Measurements from ENCODE around the gene IL12RB1.

Gene IL12RB1

GRCh38 chr19:18074192-18074591, 12.5 kb downstream of the IL12RB1 start:
- TF ChIP-seq HDGF (IDR thresholded peaks at IDR 0.05; ENCODE audit: borderline replicate concordance) (no peak), ELF4 (IDR thresholded peaks at IDR 0.05) (no peak), ARNT (IDR thresholded peaks at IDR 0.05) (no peak), L3MBTL2 (conservative IDR thresholded peaks at IDR 0.05) (no peak), SUZ12 (IDR thresholded peaks at IDR 0.05) (no peak), LEF1 (IDR thresholded peaks at IDR 0.05; ENCODE audit: borderline replicate concordance) (no peak)
- CTCF ChIA-PET, result no interaction called here
- POLR2A ChIA-PET, result no interaction called here
- no peak for DNase-seq (ENCODE audit: extremely low spot score)

DNA sequence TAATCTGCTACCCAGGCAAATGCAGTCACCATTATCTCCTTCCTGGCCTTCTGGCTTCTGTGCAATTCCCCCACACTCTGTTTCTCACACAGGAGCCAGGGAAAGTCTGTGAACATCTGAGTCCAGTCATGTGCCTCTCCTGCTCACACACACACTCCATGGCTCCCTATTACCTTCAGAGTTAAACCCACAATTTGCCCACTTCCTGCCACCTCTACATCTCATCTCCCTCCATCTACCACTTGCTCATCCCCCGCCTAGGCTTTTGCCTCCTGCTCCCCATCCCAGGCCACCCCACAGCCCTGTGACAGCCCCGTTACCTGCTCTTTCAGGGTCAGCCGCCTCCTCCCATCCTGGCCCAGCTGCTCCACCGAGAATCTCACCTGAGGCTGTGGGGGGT, 13.5 kb downstream of the IL12RB1 start:
- CTCF ChIA-PET, result no interaction called here
- TF ChIP-seq PKNOX1 (IDR thresholded peaks at IDR 0.05) (no peak), TARDBP (IDR thresholded peaks at IDR 0.05) (no peak)
- POLR2A ChIA-PET, result no interaction called here
- no peak for DNase-seq (ENCODE audit: extremely low spot score)

DNA sequence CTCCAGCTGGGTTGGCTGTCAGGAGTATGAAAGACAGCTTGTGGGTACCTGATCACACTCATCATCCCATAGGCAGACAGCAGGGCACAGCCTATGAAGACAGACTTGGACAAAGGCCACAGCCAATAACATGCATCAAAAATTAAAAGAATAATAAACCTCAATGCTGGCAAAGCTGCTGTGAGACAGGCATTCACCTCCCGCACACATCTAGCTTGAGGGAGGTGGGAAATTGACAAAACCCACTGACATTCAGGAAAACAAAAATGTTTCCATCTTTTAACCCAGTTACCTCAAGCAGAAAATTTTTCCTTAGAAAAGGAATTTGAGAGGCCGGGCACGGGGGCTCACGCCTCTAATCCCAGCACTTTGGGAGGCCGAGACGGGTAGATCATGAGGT, 14.4 kb downstream of the IL12RB1 start:
- TF ChIP-seq TARDBP (IDR thresholded peaks at IDR 0.05), result no peak
- CTCF ChIA-PET, result no interaction called here
- DNase-seq (ENCODE audit: extremely low spot score), result no peak
- POLR2A ChIA-PET, result no interaction called here

GRCh38 chr19:18070181-18070580, 16.6 kb downstream of the IL12RB1 start:
- CTCF ChIA-PET, result interaction anchor here (0.6 kb wide), 1 partner anchor 805 kb away, joined by 3 read pairs; no protein-coding TSS in a partner anchor
- TF ChIP-seq ELF4 (IDR thresholded peaks at IDR 0.05) (no peak), TARDBP (IDR thresholded peaks at IDR 0.05) (no peak), L3MBTL2 (conservative IDR thresholded peaks at IDR 0.05) (no peak), SUZ12 (IDR thresholded peaks at IDR 0.05) (no peak), FOXM1 (IDR thresholded peaks at IDR 0.05; ENCODE audit: borderline replicate concordance) (no peak)
- POLR2A ChIA-PET, result no interaction called here
- DNase-seq (ENCODE audit: extremely low spot score), result no peak

- ChIA-PET CTCF (no interaction called here), POLR2A (no interaction called here)
- TF ChIP-seq ELF4 (IDR thresholded peaks at IDR 0.05) (no peak), CTBP1 (IDR thresholded peaks at IDR 0.05; ENCODE audit: borderline replicate concordance) (no peak)
- no peak for DNase-seq (ENCODE audit: extremely low spot score)
These were observed 17.4 kb downstream of the IL12RB1 start for GRCh38 chr19:18069383-18069782.

- ChIA-PET POLR2A (no interaction called here), CTCF (no interaction called here)
- no peak for DNase-seq (ENCODE audit: extremely low spot score)
- TF ChIP-seq FOXA1 (IDR thresholded peaks at IDR 0.05) (no peak), TARDBP (IDR thresholded peaks at IDR 0.05) (no peak), PKNOX1 (IDR thresholded peaks at IDR 0.05) (no peak), SP1 (IDR thresholded peaks at IDR 0.05) (no peak), CTBP1 (IDR thresholded peaks at IDR 0.05; ENCODE audit: borderline replicate concordance) (no peak), L3MBTL2 (conservative IDR thresholded peaks at IDR 0.05) (no peak), BHLHE40 (IDR thresholded peaks at IDR 0.05; ENCODE audit: borderline replicate concordance) (no peak), ELF4 (IDR thresholded peaks at IDR 0.05) (no peak), LEF1 (IDR thresholded peaks at IDR 0.05; ENCODE audit: borderline replicate concordance) (no peak), FOXM1 (IDR thresholded peaks at IDR 0.05; ENCODE audit: borderline replicate concordance) (no peak), FOXK2 (IDR thresholded peaks at IDR 0.05) (no peak), ARNT (IDR thresholded peaks at IDR 0.05) (no peak), HDGF (IDR thresholded peaks at IDR 0.05; ENCODE audit: borderline replicate concordance) (no peak), SUZ12 (IDR thresholded peaks at IDR 0.05) (no peak), ZNF384 (IDR thresholded peaks at IDR 0.05) (no peak), NFRKB (IDR thresholded peaks at IDR 0.05) (no peak)
These were observed 18.3 kb downstream of the IL12RB1 start for GRCh38 chr19:18068395-18068794.

GRCh38 chr19:18065173-18065495, 21.6 kb downstream of the IL12RB1 start:
- DNase-seq (ENCODE audit: extremely low spot score), result no peak

DNA sequence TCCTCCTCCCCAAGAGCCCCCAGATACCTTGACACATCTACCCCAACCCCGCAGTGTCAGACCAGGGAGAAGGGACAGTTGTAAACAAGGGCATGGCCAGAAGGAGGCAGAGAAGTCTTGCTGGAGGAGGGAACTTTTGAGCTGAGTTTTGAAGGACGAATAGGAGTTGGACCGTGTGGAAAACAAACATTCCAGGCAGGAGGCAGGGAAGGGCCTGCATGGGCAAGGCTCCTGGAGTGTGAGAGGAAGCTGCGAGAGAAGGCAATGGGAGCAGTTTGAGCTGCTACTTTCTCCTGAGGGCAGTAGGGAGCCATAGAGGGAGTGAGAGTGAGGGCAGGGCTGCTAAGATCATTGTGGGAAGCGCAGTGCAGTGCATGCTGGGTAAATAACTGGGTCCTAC, 23.3 kb downstream of the IL12RB1 start:
- CTCF ChIA-PET, result interaction anchor here (0.6 to 2.2 kb wide), 10 partner anchors 19 to 389 kb away, joined by 3 to 14 read pairs (median 3); no protein-coding TSS in a partner anchor
- DNase-seq (ENCODE audit: extremely low spot score), result peak; percentile 58
- POLR2A ChIA-PET, result interaction anchor here (1.1 to 1.2 kb wide), 2 partner anchors 131 to 218 kb away, joined by 3 read pairs; partner anchors contain the start of gene JUND
- TF ChIP-seq ZNF384 (IDR thresholded peaks at IDR 0.05) (no peak), SUZ12 (IDR thresholded peaks at IDR 0.05) (no peak)

More at GRCh38 chr19:18065173-18065495, 21.6 kb downstream of the IL12RB1 start:
- no peak for TF ChIP-seq TARDBP (IDR thresholded peaks at IDR 0.05)
- no peak for TF ChIP-seq NFRKB (IDR thresholded peaks at IDR 0.05)
- no peak for TF ChIP-seq SP1 (IDR thresholded peaks at IDR 0.05)
- no peak for TF ChIP-seq CTBP1 (IDR thresholded peaks at IDR 0.05; ENCODE audit: borderline replicate concordance)
- TF ChIP-seq LEF1 (IDR thresholded peaks at IDR 0.05; ENCODE audit: borderline replicate concordance), result no peak
- no peak for TF ChIP-seq HDGF (IDR thresholded peaks at IDR 0.05; ENCODE audit: borderline replicate concordance)
- no peak for TF ChIP-seq SUZ12 (IDR thresholded peaks at IDR 0.05)
- CTCF ChIA-PET, result interaction anchor here (0.7 to 0.8 kb wide), 2 partner anchors 36 to 121 kb away, joined by 3 read pairs; no protein-coding TSS in a partner anchor
- POLR2A ChIA-PET, result interaction anchor here (1.0 kb wide), 1 partner anchor 139 kb away, joined by 3 read pairs; the partner anchor contains the start of gene RAB3A

DNA sequence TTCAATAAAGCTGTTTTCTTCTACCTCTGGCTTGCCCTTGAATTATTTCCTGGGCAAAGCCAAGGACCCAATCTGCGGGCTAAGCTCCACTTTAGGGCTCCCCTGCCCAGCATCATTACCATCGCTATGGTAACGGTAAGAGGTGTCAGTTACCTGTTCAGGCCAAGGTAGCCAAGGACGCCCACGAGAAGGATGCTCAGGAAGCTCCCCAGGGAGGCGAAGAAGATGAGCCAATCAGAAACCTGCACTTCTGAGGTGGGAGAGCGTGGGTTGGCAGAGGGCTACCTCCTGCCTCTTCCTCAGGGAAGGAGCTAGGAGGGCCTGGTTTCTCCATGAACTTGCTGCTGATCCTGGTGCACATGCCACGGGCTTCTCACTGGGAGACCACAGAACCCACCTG, 24.7 kb downstream of the IL12RB1 start:
- ChIA-PET CTCF (interaction anchor here (1.0 kb wide), 1 partner anchor 106 kb away, joined by 3 read pairs; no protein-coding TSS in a partner anchor), POLR2A (no interaction called here)
- DNase-seq (ENCODE audit: extremely low spot score), result no peak
- no peak for TF ChIP-seq SP1 (IDR thresholded peaks at IDR 0.05)
- TF ChIP-seq FOXM1 (IDR thresholded peaks at IDR 0.05; ENCODE audit: borderline replicate concordance), result no peak
- TF ChIP-seq ZNF384 (IDR thresholded peaks at IDR 0.05), result no peak
- no peak for TF ChIP-seq BHLHE40 (IDR thresholded peaks at IDR 0.05; ENCODE audit: borderline replicate concordance)
- TF ChIP-seq FOXA1 (IDR thresholded peaks at IDR 0.05), result no peak
- no peak for TF ChIP-seq CTBP1 (IDR thresholded peaks at IDR 0.05; ENCODE audit: borderline replicate concordance)
- no peak for TF ChIP-seq HDGF (IDR thresholded peaks at IDR 0.05; ENCODE audit: borderline replicate concordance)
- TF ChIP-seq LEF1 (IDR thresholded peaks at IDR 0.05; ENCODE audit: borderline replicate concordance), result no peak
- TF ChIP-seq ELF4 (IDR thresholded peaks at IDR 0.05), result no peak
- no peak for TF ChIP-seq TARDBP (IDR thresholded peaks at IDR 0.05)
- no peak for TF ChIP-seq L3MBTL2 (conservative IDR thresholded peaks at IDR 0.05)
- TF ChIP-seq ARNT (IDR thresholded peaks at IDR 0.05), result no peak
- no peak for TF ChIP-seq SUZ12 (IDR thresholded peaks at IDR 0.05)
- TF ChIP-seq NFRKB (IDR thresholded peaks at IDR 0.05), result no peak

Measured in HEK293T (cell line).